ENCODE results near the gene SORCS2. TPM values are rescaled to one million over a fixed set of nuclear protein-coding genes. Genes with fewer than 3 reads are reported as not detected.

Gene SORCS2
- polyA plus RNA-seq, 3 donors: 0.46 to 0.55 TPM; not detected in 1

GRCh38 chr4:7538518-7538917, 346.2 kb downstream of the SORCS2 start:
- no peaks in the 10 kb centered on the region for H3K79me2 ChIP-seq (ENCODE audit: insufficient read depth, low read length)
- intact Hi-C loops (cut with micrococcal nuclease): loop anchor here in 1 of 2 donors (10.0 kb wide), 1 partner anchor 116 kb away; no protein-coding TSS in a partner anchor
- no peaks in the 10 kb centered on the region for H3K36me3 ChIP-seq (replicated peaks in 1 of 2; ENCODE audit: control insufficient read depth in 1 of 2, insufficient read depth in 2 of 2, low read length in 2 of 2)
- H3K27me3 ChIP-seq (ENCODE audit: control insufficient read depth in 2 of 2, insufficient read depth in 2 of 2, low read length in 2 of 2): no peaks in the 10 kb centered on the region
- H3K9me3 Mint-ChIP-seq: peaks cover 10 to 31% (median 13%) of the 10 kb centered on the region in 7 donors
- no peaks in the 10 kb centered on the region for H4K20me1 ChIP-seq (ENCODE audit: insufficient read depth, low read length)
- peaks cover 0 to 3% (median 1%) of the 10 kb centered on the region in 3 donors for H3K27me3 Mint-ChIP-seq (ENCODE audit: low read depth in 3 of 3)
- peaks cover 4 to 13% of the 10 kb centered on the region in 2 donors for H3K4me1 ChIP-seq (ENCODE audit: control insufficient read depth in 1 of 2, insufficient read depth in 2 of 2, low read length in 2 of 2)
- 80% methylated on average over 6 of the region's 8 CpGs for WGBS (ENCODE audit: insufficient coverage)
- H3K4me2 ChIP-seq (replicated peaks; ENCODE audit: extremely low read depth, low read length, poor library complexity, severe bottlenecking): no peak overlapping the region
- no peaks in the 10 kb centered on the region for H3K36me3 Mint-ChIP-seq
- H3K4me3 ChIP-seq (replicated peaks in 1 of 3; ENCODE audit: low read depth in 2 of 3, low read length in 3 of 3): no peak overlapping the region
- no peak for DNase-seq
- no peak overlapping the region for H2AFZ ChIP-seq (ENCODE audit: insufficient read depth, low read depth, low read length, poor library complexity, severe bottlenecking)
- no peak overlapping the region for H3K4me3 Mint-ChIP-seq
- TF ChIP-seq CTCF (IDR thresholded peaks at IDR 0.05): no peak
- H3K27ac ChIP-seq (ENCODE audit: low read depth in 1 of 2, low read length in 2 of 2): no peak overlapping the region
- H3K4me1 Mint-ChIP-seq: peaks cover 2% of the 10 kb centered on the region
- H3K27ac Mint-ChIP-seq: no peak overlapping the region
- H3K9me3 ChIP-seq (replicated peaks in 1 of 2; ENCODE audit: control insufficient read depth in 1 of 2, insufficient read depth in 1 of 2, low read length in 2 of 2): peaks cover 6 to 27% of the 10 kb centered on the region in 2 donors
- H3K9ac ChIP-seq (ENCODE audit: insufficient read depth, low read length, poor library complexity, severe bottlenecking): no peak overlapping the region

DNA sequence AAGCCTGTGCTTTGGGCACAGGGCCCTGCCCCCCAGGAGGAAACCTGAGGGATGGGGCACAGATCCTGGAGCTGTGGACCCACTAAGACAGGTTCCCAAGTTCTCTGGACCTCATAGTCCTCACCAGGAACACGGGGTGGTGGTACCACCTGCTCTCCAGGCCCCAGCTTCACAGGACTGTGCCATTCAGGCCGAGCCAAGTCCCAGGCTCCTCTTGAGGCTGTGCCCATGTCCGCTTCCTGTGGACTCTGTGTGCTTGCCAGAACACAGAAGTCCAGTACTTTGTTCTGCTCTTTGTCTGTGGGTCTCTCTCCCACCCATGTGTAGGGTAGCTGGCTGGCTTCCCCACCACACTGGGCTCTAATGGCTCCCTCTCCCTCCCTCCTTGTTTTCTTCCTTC, 346.8 kb downstream of the SORCS2 start:
- peak overlapping the region in 1 of 3 experiments; percentile 23 for H3K4me3 ChIP-seq (replicated peaks in 1 of 3; ENCODE audit: low read depth in 2 of 3, low read length in 3 of 3)
- H3K4me2 ChIP-seq (replicated peaks; ENCODE audit: extremely low read depth, low read length, poor library complexity, severe bottlenecking): no peak overlapping the region
- no peaks in the 10 kb centered on the region for H4K20me1 ChIP-seq (ENCODE audit: insufficient read depth, low read length)
- Mint-ChIP-seq H3K27ac (peak overlapping the region in 1 of 7 donors; percentile 83), H3K36me3 (no peaks in the 10 kb centered on the region), H3K27me3 (ENCODE audit: low read depth in 3 of 3) (peaks cover 0 to 3% (median 1%) of the 10 kb centered on the region in 3 donors), H3K4me1 (peaks cover 2% of the 10 kb centered on the region), H3K9me3 (peaks cover 11 to 28% (median 12%) of the 10 kb centered on the region in 7 donors), H3K4me3 (no peak overlapping the region)
- H3K79me2 ChIP-seq (ENCODE audit: insufficient read depth, low read length): no peaks in the 10 kb centered on the region
- H3K9me3 ChIP-seq (replicated peaks in 1 of 2; ENCODE audit: control insufficient read depth in 1 of 2, insufficient read depth in 1 of 2, low read length in 2 of 2): peaks cover 6 to 27% of the 10 kb centered on the region in 2 donors
- no peaks in the 10 kb centered on the region for H3K36me3 ChIP-seq (replicated peaks in 1 of 2; ENCODE audit: control insufficient read depth in 1 of 2, insufficient read depth in 2 of 2, low read length in 2 of 2)
- TF ChIP-seq CTCF (IDR thresholded peaks at IDR 0.05): no peak
- DNase-seq: no peak
- H3K9ac ChIP-seq (ENCODE audit: insufficient read depth, low read length, poor library complexity, severe bottlenecking): no peak overlapping the region
- H3K27me3 ChIP-seq (ENCODE audit: control insufficient read depth in 2 of 2, insufficient read depth in 2 of 2, low read length in 2 of 2): no peaks in the 10 kb centered on the region
- 62% methylated on average over 3 of the region's 3 CpGs for WGBS (ENCODE audit: insufficient coverage)
- no peak overlapping the region for H3K27ac ChIP-seq (ENCODE audit: low read depth in 1 of 2, low read length in 2 of 2)
- intact Hi-C loops (cut with micrococcal nuclease): loop anchor here in 1 of 2 donors (10.0 kb wide), 1 partner anchor 116 kb away; no protein-coding TSS in a partner anchor
- peaks cover 4 to 13% of the 10 kb centered on the region in 2 donors for H3K4me1 ChIP-seq (ENCODE audit: control insufficient read depth in 1 of 2, insufficient read depth in 2 of 2, low read length in 2 of 2)
- H2AFZ ChIP-seq (ENCODE audit: insufficient read depth, low read depth, low read length, poor library complexity, severe bottlenecking): no peak overlapping the region

Measured in CD14-positive monocyte (primary cell).